NK-92 (cell line): ENCODE data around the gene KIAA1328.
"Not testable (repeated sequence)": the region's sequence is repeated elsewhere in the genome, so short reads cannot be mapped to it uniquely, and the experiment has no call there.

ENCODE experiments used
- DNase-seq: peaks from one replicate; lab custom pipeline; 2025; ENCODE audit not compliant: unreplicated experiment; lab: John Stamatoyannopoulos, UW

Gene KIAA1328

GRCh38 chr18:36879796-36880195 is 50.9 kb downstream of the KIAA1328 start:
- not testable (repeated sequence) for DNase-seq

- no peak for DNase-seq
Measured at GRCh38 chr18:36885981-36886380, 57.1 kb downstream of the KIAA1328 start.

DNA sequence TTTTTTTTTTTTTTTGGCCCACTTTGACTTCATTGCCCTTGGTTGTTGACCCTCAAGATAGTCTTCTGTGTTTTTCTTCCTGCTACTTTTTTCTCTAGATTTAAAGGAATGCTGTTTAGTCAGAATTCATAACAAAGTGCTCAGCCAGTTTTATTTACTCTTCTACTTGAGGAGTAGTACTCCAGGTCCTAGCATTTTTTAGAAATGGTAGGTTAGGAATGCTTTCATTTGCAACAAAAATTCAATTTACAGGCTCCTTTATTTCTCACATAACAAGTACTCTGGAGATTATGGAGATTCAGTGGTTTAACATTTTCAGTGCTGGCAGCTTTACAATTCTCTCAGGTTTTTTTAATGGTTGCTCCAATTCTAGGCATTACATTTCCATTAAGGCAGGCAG is 58.2 kb downstream of the KIAA1328 start:
- DNase-seq: no peak

DNA sequence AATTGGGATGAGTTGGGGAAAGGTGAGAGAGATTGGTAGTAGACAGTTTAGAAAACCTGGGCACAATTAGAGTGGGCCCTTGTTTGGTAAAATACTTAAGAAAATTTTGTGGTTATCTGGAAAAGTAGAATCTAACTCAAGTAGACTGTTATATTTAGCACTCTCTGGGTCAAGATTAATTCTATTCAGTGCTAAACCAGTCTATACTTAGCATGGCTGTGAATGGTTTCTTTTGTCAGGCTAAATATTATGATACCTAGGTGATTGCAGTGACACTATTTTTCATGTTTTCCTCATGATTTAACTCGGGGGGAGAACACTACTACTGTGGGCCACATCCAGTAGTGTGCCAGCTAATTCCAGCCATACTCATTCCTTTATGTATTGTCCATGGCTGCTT is 58.9 kb downstream of the KIAA1328 start:
- DNase-seq: no peak

DNA sequence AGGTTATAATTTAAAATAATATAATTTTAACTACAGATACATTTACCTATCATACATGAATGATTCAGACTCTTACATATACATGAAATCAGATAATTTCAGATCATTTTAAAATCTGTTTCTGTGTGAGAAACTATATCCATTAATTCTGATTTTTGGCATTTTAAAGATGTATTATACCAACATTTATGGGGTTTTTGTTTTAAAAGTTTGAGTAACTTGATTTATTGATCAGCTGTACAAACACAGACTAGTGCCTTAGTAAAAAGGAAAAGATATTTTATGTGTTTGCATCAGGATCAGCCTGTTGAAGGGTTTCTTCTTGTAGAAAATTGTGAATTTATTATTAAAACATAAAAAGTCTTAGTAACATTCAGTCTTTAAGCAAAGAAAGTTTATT is 59.9 kb downstream of the KIAA1328 start:
- DNase-seq: no peak

DNA sequence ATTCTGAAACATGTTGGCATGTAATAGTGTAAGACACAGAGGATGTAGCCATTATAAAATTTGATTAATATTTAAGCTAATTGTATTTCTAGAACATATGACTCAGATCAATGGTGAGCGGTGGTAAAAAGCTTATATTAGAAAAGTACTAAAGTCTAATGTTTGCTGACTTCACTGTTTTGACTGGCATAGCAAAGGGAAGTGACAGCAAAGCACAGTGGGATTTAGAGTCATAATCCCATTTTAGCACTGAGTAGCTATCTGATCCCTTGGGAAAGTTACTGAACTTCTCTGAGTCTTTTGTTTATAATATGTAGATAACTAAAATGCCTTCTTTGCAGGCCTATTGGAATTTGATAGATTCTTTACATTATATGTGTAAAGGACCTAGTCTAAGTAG is 60.4 kb downstream of the KIAA1328 start:
- DNase-seq: no peak

DNA sequence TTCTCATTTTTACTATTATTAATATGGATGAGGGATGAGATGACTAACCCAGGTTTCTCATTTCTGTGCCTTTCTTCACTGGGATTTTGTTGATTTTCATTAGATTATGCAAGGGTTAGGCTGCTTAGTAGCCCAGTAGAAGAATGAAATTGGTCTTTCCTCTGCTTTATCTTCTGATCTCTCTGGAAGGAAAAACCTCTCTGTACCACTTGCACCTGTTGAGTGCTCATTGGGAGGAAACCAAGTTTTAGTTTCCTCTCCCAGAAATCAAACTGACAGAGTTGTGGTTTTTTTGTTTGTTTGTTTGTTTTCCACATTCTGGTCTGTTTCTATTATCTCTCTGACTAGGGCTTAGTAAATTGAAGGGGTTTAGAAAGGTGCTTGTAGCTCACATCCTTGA is 60.8 kb downstream of the KIAA1328 start:
- no peak for DNase-seq

DNA sequence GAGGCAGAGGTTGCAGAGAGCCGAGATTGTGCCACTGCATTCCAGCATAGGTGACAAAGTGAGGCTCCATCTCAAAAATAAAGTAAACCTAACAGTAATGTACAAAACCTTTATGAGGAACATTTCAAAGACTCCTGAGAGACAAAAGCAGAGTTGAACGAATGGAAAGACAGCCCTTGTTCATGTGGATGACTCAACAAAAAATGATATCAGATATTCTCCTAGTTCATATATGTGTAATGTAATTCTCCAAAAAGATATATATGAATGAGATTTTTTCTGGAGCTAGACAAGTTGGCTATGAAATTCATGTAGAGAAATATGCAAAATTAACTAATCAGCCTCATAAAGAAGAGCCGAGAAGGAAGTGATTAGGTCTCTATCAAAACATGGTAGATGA is 61.7 kb downstream of the KIAA1328 start:
- no peak for DNase-seq

GRCh38 chr18:36893227-36893626 is 64.3 kb downstream of the KIAA1328 start:
- DNase-seq: no peak

- DNase-seq: no peak
Measured at GRCh38 chr18:36895606-36896005, 66.7 kb downstream of the KIAA1328 start.

DNA sequence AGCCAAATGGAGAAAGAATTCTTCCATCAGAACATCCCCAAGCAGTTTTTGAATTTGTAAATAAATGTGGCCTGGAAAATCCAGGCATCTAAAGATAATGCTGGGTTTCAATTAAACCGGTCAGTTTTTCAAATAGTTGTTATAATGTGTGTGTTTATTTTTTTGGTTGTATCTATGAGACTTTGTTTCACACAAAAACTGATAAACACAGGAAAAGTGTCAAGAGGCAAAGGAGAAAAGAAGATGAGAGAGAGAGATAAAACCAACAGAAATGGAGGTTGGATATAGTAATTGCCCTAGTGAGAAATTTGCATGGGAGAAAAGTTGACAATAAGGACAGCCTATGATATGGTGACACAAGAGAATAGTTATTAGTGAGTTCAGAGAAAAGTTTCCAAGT is 68.3 kb downstream of the KIAA1328 start:
- DNase-seq: no peak

DNA sequence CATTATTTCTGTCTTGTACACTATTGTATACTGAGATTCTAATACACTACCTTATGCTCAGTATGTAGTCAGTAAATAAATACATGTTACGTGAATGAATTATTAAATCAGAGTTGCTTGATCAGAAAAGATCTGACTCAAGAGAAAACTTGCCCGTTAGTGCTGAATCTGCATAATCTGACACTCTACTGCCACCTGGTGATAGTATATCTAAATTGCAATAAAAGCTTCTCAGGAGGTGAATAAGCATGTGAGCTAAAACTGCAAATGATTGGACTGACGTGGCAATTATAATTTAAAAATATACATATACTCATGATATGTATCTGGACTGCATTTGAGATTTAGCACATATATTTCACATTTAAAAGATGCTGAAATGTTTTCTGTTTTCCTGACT is 70.4 kb downstream of the KIAA1328 start:
- no peak for DNase-seq

DNA sequence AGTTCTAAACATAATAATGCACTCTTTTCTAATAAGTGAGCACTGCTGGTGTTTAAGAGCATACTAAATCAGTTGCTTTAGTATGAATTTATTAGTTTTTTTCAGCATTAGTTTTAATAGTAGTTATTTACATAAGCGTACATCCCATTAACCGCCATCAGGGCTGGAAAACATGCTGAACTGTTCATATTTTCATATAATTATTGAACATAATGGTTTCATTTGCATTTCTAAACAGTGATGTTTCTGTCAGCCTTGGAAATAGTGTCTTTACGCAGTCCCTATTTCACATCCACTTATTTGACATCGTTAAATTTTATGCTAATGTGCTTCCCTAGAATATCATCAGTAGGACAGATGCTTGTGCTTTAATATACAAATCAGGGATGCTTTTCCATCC is 71.5 kb downstream of the KIAA1328 start:
- no peak for DNase-seq

DNA sequence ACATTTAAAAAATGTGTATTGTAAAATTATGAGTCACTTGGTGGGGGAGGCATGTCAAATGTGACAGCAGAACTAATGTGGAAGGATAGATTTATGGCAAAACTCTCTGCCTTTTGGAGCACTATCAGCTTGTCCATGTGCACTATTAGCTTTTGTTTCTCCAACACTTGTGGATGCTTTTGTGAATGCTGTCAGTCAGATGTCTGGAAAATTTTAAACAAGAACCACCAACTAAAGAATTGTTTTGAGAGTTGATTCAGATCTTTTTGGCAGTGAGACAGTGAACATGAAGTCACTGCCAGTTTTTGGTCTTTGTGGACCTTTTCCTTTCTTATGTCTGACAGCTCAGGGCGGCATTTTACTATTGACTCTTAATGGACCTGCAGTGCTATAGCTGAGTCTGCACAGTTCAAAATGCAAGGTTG is 72.4 kb downstream of the KIAA1328 start:
- no peak for DNase-seq

DNA sequence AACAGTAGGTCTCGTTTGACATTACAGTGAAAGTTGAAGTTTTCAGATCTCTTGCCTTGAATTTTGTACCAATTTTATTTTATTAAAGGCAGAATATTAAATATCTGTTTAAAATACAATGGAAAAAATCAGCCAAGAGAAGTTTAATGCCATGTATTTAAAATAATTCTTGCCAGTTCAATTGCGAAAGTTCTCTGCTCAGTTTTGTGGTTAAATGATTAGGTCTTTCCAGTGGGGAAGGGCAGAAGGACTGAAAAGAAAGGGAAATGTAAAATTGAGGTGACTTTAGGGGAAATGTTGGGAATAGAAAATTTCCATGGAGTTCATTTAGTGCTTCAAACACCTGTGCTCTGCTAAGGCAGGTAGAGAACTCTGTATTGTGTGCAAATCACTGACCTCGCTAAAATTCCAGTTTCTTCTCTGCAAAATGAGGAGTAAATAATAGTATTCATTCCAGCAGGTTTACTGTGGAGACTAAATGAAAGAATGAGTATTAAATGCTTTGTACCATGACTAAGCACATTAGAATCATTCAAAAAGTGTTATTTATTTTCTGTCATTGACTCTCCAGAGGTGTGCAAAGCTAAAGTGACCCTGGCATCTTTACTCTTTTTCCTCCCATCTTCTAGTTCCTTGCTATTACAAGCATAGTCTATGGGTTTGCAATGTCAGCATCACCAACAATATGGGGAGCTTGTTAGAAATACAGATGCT is 74.4 kb downstream of the KIAA1328 start:
- DNase-seq: no peak

- no peak for DNase-seq
Measured at GRCh38 chr18:36905571-36905970, 76.6 kb downstream of the KIAA1328 start.

DNA sequence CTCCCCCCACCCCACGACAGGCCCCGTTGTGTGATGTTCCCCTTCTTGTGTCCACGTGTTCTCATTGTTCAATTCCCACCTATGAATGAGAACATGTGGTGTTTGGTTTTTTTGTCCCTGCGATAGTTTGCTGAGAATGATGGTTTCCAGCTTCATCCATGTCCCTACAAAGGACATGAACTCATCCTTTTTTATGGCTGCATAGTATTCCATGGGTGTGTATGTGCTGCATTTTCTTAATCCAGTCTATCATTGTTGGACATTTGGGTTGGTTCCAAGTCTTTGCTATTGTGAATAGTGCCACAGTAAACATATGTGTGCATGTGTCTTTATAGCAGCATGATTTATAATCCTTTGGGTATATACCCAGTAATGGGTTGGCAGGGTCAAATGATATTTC is 80.4 kb downstream of the KIAA1328 start:
- not testable (repeated sequence) for DNase-seq

- no peak for DNase-seq
Measured at GRCh38 chr18:36912887-36913286, 84.0 kb downstream of the KIAA1328 start.

DNA sequence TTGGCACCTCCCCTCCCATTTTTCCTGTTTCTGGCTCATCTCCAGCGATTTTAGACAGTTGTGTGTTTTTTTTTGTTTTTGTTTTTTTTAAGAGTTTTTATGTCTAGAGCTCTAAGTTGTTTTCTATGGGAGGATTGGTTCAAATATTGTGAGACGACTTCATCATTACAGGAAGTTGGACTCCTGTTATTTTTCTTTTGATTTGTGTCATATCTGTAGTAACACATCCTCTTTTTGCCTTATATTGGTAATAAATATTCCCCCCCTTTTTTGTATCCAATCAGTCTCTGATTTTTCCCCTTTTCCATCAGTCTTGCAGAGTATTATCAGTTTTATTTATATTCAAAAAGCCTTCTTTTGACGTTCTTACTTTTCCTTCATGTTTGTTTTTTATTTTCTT is 89.0 kb downstream of the KIAA1328 start:
- no peak for DNase-seq

DNA sequence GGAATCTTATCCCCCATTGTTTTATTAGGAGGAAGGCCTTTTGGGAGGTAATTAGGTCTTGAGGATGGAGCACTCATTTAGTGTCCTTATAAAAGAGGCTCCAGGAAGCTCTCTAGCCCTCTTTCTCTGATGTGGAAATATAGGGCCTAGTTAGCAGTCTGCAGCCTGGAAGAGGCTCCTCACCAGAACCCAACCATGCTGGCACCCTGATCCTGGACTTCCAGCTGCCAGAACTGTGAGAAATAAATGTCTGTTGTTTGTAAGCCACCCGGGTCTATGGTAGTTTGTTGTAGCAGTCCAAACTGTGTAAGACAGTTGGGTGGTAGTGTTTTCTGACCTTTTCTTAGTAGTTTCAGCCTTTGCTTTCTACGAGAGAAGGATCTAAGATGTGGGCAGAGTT is 100.7 kb downstream of the KIAA1328 start:
- no peak for DNase-seq

- no peak for DNase-seq
Measured at GRCh38 chr18:36931106-36931505, 102.2 kb downstream of the KIAA1328 start.

- no peak for DNase-seq
Measured at GRCh38 chr18:36933552-36933951, 104.6 kb downstream of the KIAA1328 start.

GRCh38 chr18:36934884-36935283 is 106.0 kb downstream of the KIAA1328 start:
- DNase-seq: no peak
